GM21423 (cell line): ENCODE data around the gene KCNC3.

ENCODE experiments used
- ATAC-seq: cut with Tn5 transposase; IDR thresholded peaks from one replicate; pipeline ENCODE4 v1.9.1; 2021; ENCODE audit warnings: mild to moderate bottlenecking, moderate library complexity; ENCODE audit not compliant: unreplicated experiment

Gene KCNC3

GRCh38 chr19:50329146-50329925 is at the start of gene KCNC3:
Gene KCNC3, minus strand, starts transcription at chr19:50329377. Its CDS starts 295 bp downstream, at chr19:50329082.
- ATAC-seq: peak; percentile 44

GRCh38 chr19:50378863-50379236 is 49.7 kb upstream of the KCNC3 start:
- ATAC-seq: no peak

GRCh38 chr19:50378169-50378862 is 49.1 kb upstream of the KCNC3 start:
- ATAC-seq: no peak

- no peak for ATAC-seq
Observed at GRCh38 chr19:50377517-50377916, 48.3 kb upstream of the KCNC3 start.

- no peak for ATAC-seq
Observed at GRCh38 chr19:50377051-50377461, 47.9 kb upstream of the KCNC3 start.

GRCh38 chr19:50376166-50377050 is 47.2 kb upstream of the KCNC3 start, which contains the start of gene NR1H2:
Gene NR1H2, plus strand, starts transcription at chr19:50376457. Its CDS starts 1,149 bp downstream, at chr19:50377606.
- peak; percentile 73 for ATAC-seq

- ATAC-seq: no peak
Observed at GRCh38 chr19:50371914-50372475, 42.8 kb upstream of the KCNC3 start.

GRCh38 chr19:50368649-50369570 is 39.7 kb upstream of the KCNC3 start:
- ATAC-seq: peak; percentile 56

GRCh38 chr19:50365434-50366306 is 36.5 kb upstream of the KCNC3 start, which contains the start of gene NAPSA:
Gene NAPSA, minus strand, starts transcription at chr19:50365639. Its CDS starts 18 bp downstream, at chr19:50365621.
- no peak for ATAC-seq

GRCh38 chr19:50362656-50363424 is 33.7 kb upstream of the KCNC3 start:
- ATAC-seq: no peak

GRCh38 chr19:50362030-50362412 is 32.8 kb upstream of the KCNC3 start:
- ATAC-seq: no peak

GRCh38 chr19:50361290-50362029 is 32.3 kb upstream of the KCNC3 start:
- ATAC-seq: no peak

- ATAC-seq: no peak
Observed at GRCh38 chr19:50359328-50359818, 30.2 kb upstream of the KCNC3 start.

GRCh38 chr19:50358483-50359327 is 29.5 kb upstream of the KCNC3 start:
- ATAC-seq: no peak

- ATAC-seq: no peak
Observed at GRCh38 chr19:50357178-50358100, 28.3 kb upstream of the KCNC3 start.
